H9 (cell line): ENCODE data around the gene MAP7. TPM values are rescaled to one million over a fixed set of nuclear protein-coding genes. Genes with fewer than 3 reads are reported as not detected.

Experiments
- DNase-seq: peaks from one replicate; pipeline ENCODE4 v3.0.0-alpha.2; 2017
- H2AFZ ChIP-seq: one replicate; pipeline ENCODE4 v1.6.1; 2013; ENCODE audit warnings: mild to moderate bottlenecking, low read length, control low read depth, moderate library complexity
- H2AK5ac ChIP-seq: 2 replicates; pipeline ENCODE4 v1.6.1; 2013; ENCODE audit warnings: low read length, control low read depth, mixed read lengths; ENCODE audit not compliant: insufficient read length
- H2BK120ac ChIP-seq: one replicate; pipeline ENCODE4 v1.6.1; 2013; ENCODE audit warnings: low read depth, mild to moderate bottlenecking, low read length, control low read depth, inconsistent platforms; ENCODE audit not compliant: poor library complexity, severe bottlenecking
- H2BK12ac ChIP-seq: 2 replicates; pipeline ENCODE4 v1.6.1; 2013; ENCODE audit warnings: low read length, control low read depth, mixed read lengths, low read depth; ENCODE audit not compliant: insufficient read length
- H2BK15ac ChIP-seq: 2 replicates; pipeline ENCODE4 v1.6.1; 2013; ENCODE audit warnings: low read depth, low read length, control low read depth
- H2BK20ac ChIP-seq: one replicate; pipeline ENCODE4 v1.6.1; 2013; ENCODE audit warnings: low read depth, mild to moderate bottlenecking, low read length, control low read depth, inconsistent platforms; ENCODE audit not compliant: poor library complexity, severe bottlenecking
- H2BK5ac ChIP-seq: 2 replicates; pipeline ENCODE4 v1.6.1; 2013; ENCODE audit warnings: low read length, control low read depth, mixed read lengths; ENCODE audit not compliant: insufficient read length
- H3K14ac ChIP-seq: 2 replicates; pipeline ENCODE4 v1.6.1; 2013; ENCODE audit warnings: low read length, control low read depth; ENCODE audit not compliant: insufficient read depth
- H3K18ac ChIP-seq: 2 replicates; pipeline ENCODE4 v1.6.1; 2013; ENCODE audit warnings: low read depth, mild to moderate bottlenecking, mixed read lengths, low read length, control low read depth; ENCODE audit not compliant: insufficient read length
- H3K23ac ChIP-seq: 2 replicates; pipeline ENCODE4 v1.6.1; 2013; ENCODE audit warnings: low read length, control low read depth, mixed read lengths, low read depth; ENCODE audit not compliant: insufficient read length
- H3K23me2 ChIP-seq: 2 replicates; pipeline ENCODE4 v1.6.1; 2013; ENCODE audit warnings: low read depth, mild to moderate bottlenecking, mixed read lengths, low read length, control low read depth; ENCODE audit not compliant: insufficient read length, poor library complexity, severe bottlenecking
- H3K27ac ChIP-seq: 2 replicates; pipeline ENCODE4 v1.5.1; 2013; ENCODE audit warnings: low read length, control low read depth, mixed read lengths, low read depth; ENCODE audit not compliant: insufficient read length
- H3K27me3 ChIP-seq: 2 replicates; pipeline ENCODE4 v1.6.1; 2013; ENCODE audit warnings: low read length, control low read depth, inconsistent platforms; ENCODE audit not compliant: insufficient read depth
- H3K4ac ChIP-seq: 2 replicates; pipeline ENCODE4 v1.6.1; 2013; ENCODE audit warnings: low read depth, mild to moderate bottlenecking, control low read depth, inconsistent platforms, low read length, moderate library complexity
- H3K4me1 ChIP-seq: 2 replicates; pipeline ENCODE4 v1.6.1; 2013; ENCODE audit warnings: low read length, control low read depth, inconsistent platforms; ENCODE audit not compliant: insufficient read depth
- H3K4me2 ChIP-seq: 2 replicates; pipeline ENCODE4 v1.6.1; 2013; ENCODE audit warnings: low read length, control low read depth, mixed read lengths; ENCODE audit not compliant: insufficient read length, insufficient read depth
- H3K56ac ChIP-seq: 2 replicates; pipeline ENCODE4 v1.6.1; 2013; ENCODE audit warnings: low read depth, mild to moderate bottlenecking, mixed read lengths, low read length, control low read depth; ENCODE audit not compliant: insufficient read length
- H3K79me1 ChIP-seq: 2 replicates; pipeline ENCODE4 v1.6.1; 2013; ENCODE audit warnings: low read depth, mild to moderate bottlenecking, moderate library complexity, low read length, control low read depth, inconsistent platforms; ENCODE audit not compliant: insufficient read depth, poor library complexity, severe bottlenecking
- H3K79me2 ChIP-seq: 2 replicates; pipeline ENCODE4 v1.6.1; 2013; ENCODE audit warnings: low read length, control low read depth, inconsistent platforms; ENCODE audit not compliant: insufficient read depth
- H3K9ac ChIP-seq: 2 replicates; pipeline ENCODE4 v1.6.1; 2013; ENCODE audit warnings: low read length, control low read depth, mixed read lengths; ENCODE audit not compliant: insufficient read length; ENCODE audit errors: extremely low read depth
- H3K9me3 ChIP-seq: one replicate; pipeline ENCODE4 v1.6.1; 2013; ENCODE audit warnings: low read depth, low read length, inconsistent platforms; ENCODE audit not compliant: control insufficient read depth
- H3T11ph ChIP-seq: one replicate; pipeline ENCODE4 v1.6.1; 2013; ENCODE audit warnings: mild to moderate bottlenecking, low read length, control low read depth, inconsistent platforms
- H4K20me1 ChIP-seq: one replicate; pipeline ENCODE4 v1.6.1; 2013; ENCODE audit not compliant: control insufficient read depth, insufficient read length, insufficient read depth
- H4K5ac ChIP-seq: 2 replicates; pipeline ENCODE4 v1.6.1; 2013; ENCODE audit warnings: low read depth, mild to moderate bottlenecking, mixed read lengths, low read length, control low read depth; ENCODE audit not compliant: insufficient read length
- H4K8ac ChIP-seq: replicated peaks from 2 replicates; pipeline ENCODE4 v1.6.1; 2013; ENCODE audit warnings: low read length, control low read depth, mixed read lengths, low read depth; ENCODE audit not compliant: insufficient read length
- H4K91ac ChIP-seq: 2 replicates; pipeline ENCODE4 v1.6.1; 2013; ENCODE audit warnings: low read depth, mild to moderate bottlenecking, moderate library complexity, mixed read lengths, low read length, control low read depth; ENCODE audit not compliant: insufficient read length
- H3K27ac Mint-ChIP-seq, 3 experiments: 2 replicates in 2 of 3; 3 replicates in 1 of 3; pipeline ENCODE4 v1.8.0; 2020 to 2021; ENCODE audit warnings: mixed read lengths in 3 of 3, mild to moderate bottlenecking in 1 of 3, moderate library complexity in 1 of 3
- H3K27me3 Mint-ChIP-seq: 2 replicates; pipeline ENCODE4 v1.8.0; 2021; ENCODE audit warnings: low read depth, mild to moderate bottlenecking, moderate library complexity, mixed read lengths
- H3K36me3 Mint-ChIP-seq, 3 experiments: 2 replicates in 2 of 3; 3 replicates in 1 of 3; pipeline ENCODE4 v1.8.0; 2020 to 2021; ENCODE audit warnings: low read depth in 3 of 3, mixed read lengths in 3 of 3; ENCODE audit not compliant: insufficient read depth in 1 of 3
- H3K4me1 Mint-ChIP-seq, 2 experiments: 2 replicates each; pipeline ENCODE4 v1.8.0; 2020; ENCODE audit warnings: mixed read lengths in 2 of 2
- H3K4me3 Mint-ChIP-seq, 2 experiments: 2 replicates in 1 of 2; 3 replicates in 1 of 2; pipeline ENCODE4 v1.8.0; 2020 to 2021; ENCODE audit warnings: mild to moderate bottlenecking in 2 of 2, mixed read lengths in 2 of 2, moderate library complexity in 1 of 2
- H3K9me3 Mint-ChIP-seq, 2 experiments: 2 replicates in 1 of 2; 3 replicates in 1 of 2; pipeline ENCODE4 v1.8.0; 2020; ENCODE audit warnings: mild to moderate bottlenecking in 2 of 2, mixed read lengths in 2 of 2, moderate library complexity in 1 of 2
- WGBS: extraction: QIAGEN DNeasy Blood & Tissue Kit; methylation state at CpG from one replicate; pipeline ENCODE4 v1.1.7; 2013; ENCODE audit warnings: missing lambda C conversion rate, low lambda C conversion rate, mixed read lengths; ENCODE audit not compliant: insufficient read length; ENCODE audit errors: extremely low coverage; 5-methylcytosine and 5-hydroxymethylcytosine counted together
- total RNA-seq: library from RNA; stranded (reverse); gene quantifications from 2 replicates; pipeline ENCODE4 v1.2.1, GENCODE V29; 2021
- TF ChIP-seq, protein P1 (sequence below): fragments of 200-600 bp; sonication (generic); conservative IDR thresholded peaks from 3 replicates; pipeline ENCODE4 v1.8.0; 2021; ENCODE audit warnings: antibody characterized with exemption, mild to moderate bottlenecking

Gene MAP7
- total RNA-seq, 1 experiment from 2014 or later = 51.1 TPM

- H3K27ac ChIP-seq = no peak overlapping the region
- no CpG with 5 or more reads among the region's 8 CpGs for WGBS
Measured at GRCh38 chr6:136525586-136526195, 24.5 kb downstream of the MAP7 start.

More at GRCh38 chr6:136525586-136526195, 24.5 kb downstream of the MAP7 start:
- no peaks in the 10 kb centered on the region for H3K27me3 Mint-ChIP-seq
- Histone ChIP-seq H2BK120ac (no peak overlapping the region), H2BK20ac (no peak overlapping the region), H3K56ac (no peak overlapping the region), H3K4me2 (no peak overlapping the region), H2AK5ac (no peak overlapping the region), H3K18ac (no peak overlapping the region), H3K23me2 (no peaks in the 10 kb centered on the region), H3K9me3 (no peaks in the 10 kb centered on the region), H3K27me3 (no peaks in the 10 kb centered on the region), H2AFZ (no peak overlapping the region), H3K14ac (no peak overlapping the region), H3K4me1 (peaks cover 22% of the 10 kb centered on the region), H4K91ac (no peak overlapping the region), H2BK5ac (no peak overlapping the region), H4K8ac (no peak overlapping the region), H2BK15ac (no peak overlapping the region), H2BK12ac (no peak overlapping the region), H3K4ac (no peak overlapping the region), H3K23ac (no peak overlapping the region), H4K20me1 (no peaks in the 10 kb centered on the region), H3K9ac (no peak overlapping the region), H4K5ac (no peak overlapping the region), H3K79me1 (peaks cover 5% of the 10 kb centered on the region), H3T11ph (no peak overlapping the region), H3K79me2 (peaks cover 4% of the 10 kb centered on the region; the same call in 1 of the 2 replicates)
- peak overlapping the region in 2 of 3 experiments; percentile 82 to 87; a peak in 4 of 7 replicates for H3K27ac Mint-ChIP-seq
- peaks cover 0 to 4% (median 2%) of the 10 kb centered on the region in 3 experiments; a peak in 2 of 7 replicates for H3K36me3 Mint-ChIP-seq
- TF ChIP-seq, protein P1, sequence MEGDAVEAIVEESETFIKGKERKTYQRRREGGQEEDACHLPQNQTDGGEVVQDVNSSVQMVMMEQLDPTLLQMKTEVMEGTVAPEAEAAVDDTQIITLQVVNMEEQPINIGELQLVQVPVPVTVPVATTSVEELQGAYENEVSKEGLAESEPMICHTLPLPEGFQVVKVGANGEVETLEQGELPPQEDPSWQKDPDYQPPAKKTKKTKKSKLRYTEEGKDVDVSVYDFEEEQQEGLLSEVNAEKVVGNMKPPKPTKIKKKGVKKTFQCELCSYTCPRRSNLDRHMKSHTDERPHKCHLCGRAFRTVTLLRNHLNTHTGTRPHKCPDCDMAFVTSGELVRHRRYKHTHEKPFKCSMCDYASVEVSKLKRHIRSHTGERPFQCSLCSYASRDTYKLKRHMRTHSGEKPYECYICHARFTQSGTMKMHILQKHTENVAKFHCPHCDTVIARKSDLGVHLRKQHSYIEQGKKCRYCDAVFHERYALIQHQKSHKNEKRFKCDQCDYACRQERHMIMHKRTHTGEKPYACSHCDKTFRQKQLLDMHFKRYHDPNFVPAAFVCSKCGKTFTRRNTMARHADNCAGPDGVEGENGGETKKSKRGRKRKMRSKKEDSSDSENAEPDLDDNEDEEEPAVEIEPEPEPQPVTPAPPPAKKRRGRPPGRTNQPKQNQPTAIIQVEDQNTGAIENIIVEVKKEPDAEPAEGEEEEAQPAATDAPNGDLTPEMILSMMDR = no peak
- peaks cover 44 to 55% of the 10 kb centered on the region in 2 experiments for H3K4me1 Mint-ChIP-seq
- DNase-seq = no peak
- no peaks in the 10 kb centered on the region for H3K9me3 Mint-ChIP-seq
- H3K4me3 Mint-ChIP-seq = peak overlapping the region in 1 of 2 experiments; percentile 64; a peak in 1 of 5 replicates
